ENCODE data around the gene DNAH12. TPM values are rescaled to one million over a fixed set of nuclear protein-coding genes. Genes with fewer than 3 reads are reported as not detected.
"Not testable (repeated sequence)": the region's sequence is repeated elsewhere in the genome, so short reads cannot be mapped to it uniquely, and the experiment has no call there.

The DNAH12 gene
- polyA plus RNA-seq, 1 donor: 0.71 TPM

GRCh38 chr3:57545636-57546268 is 1.6 kb upstream of the DNAH12 start:
- no peak for DNase-seq (ENCODE audit: low read depth)

- no peak for DNase-seq (ENCODE audit: low read depth)
Measured at GRCh38 chr3:57538465-57538864, 5.7 kb downstream of the DNAH12 start.

- DNase-seq (ENCODE audit: low read depth): no peak
Measured at GRCh38 chr3:57530071-57530608, 14.0 kb downstream of the DNAH12 start.

GRCh38 chr3:57518276-57518915 is 25.7 kb downstream of the DNAH12 start:
- no peak for DNase-seq (ENCODE audit: low read depth)

- DNase-seq (ENCODE audit: low read depth): no peak
Measured at GRCh38 chr3:57512166-57512565, 32.0 kb downstream of the DNAH12 start.

- no peak for DNase-seq (ENCODE audit: low read depth)
Measured at GRCh38 chr3:57505901-57506300, 38.2 kb downstream of the DNAH12 start.

GRCh38 chr3:57500506-57500905 is 43.6 kb downstream of the DNAH12 start:
- no peak for DNase-seq (ENCODE audit: low read depth)

GRCh38 chr3:57497904-57498303 is 46.2 kb downstream of the DNAH12 start:
- no peak for DNase-seq (ENCODE audit: low read depth)

- no peak for DNase-seq (ENCODE audit: low read depth)
Measured at GRCh38 chr3:57484563-57484962, 59.6 kb downstream of the DNAH12 start.

- DNase-seq (ENCODE audit: low read depth): not testable (repeated sequence)
Measured at GRCh38 chr3:57477193-57477592, 67.0 kb downstream of the DNAH12 start.

- no peak for DNase-seq (ENCODE audit: low read depth)
Measured at GRCh38 chr3:57464801-57465200, 79.3 kb downstream of the DNAH12 start.

- DNase-seq (ENCODE audit: low read depth): no peak
Measured at GRCh38 chr3:57464011-57464410, 80.1 kb downstream of the DNAH12 start.

GRCh38 chr3:57451150-57451846 is 92.8 kb downstream of the DNAH12 start:
- DNase-seq (ENCODE audit: low read depth): no peak

- DNase-seq (ENCODE audit: low read depth): not testable (repeated sequence)
Measured at GRCh38 chr3:57449276-57449847, 94.8 kb downstream of the DNAH12 start.

- not testable (repeated sequence) for DNase-seq (ENCODE audit: low read depth)
Measured at GRCh38 chr3:57448489-57448888, 95.7 kb downstream of the DNAH12 start.

- DNase-seq (ENCODE audit: low read depth): no peak
Measured at GRCh38 chr3:57446318-57446841, 97.8 kb downstream of the DNAH12 start.

GRCh38 chr3:57444469-57444868 is 99.7 kb downstream of the DNAH12 start:
- DNase-seq (ENCODE audit: low read depth): no peak

GRCh38 chr3:57440144-57440543 is 104.0 kb downstream of the DNAH12 start:
- DNase-seq (ENCODE audit: low read depth): not testable (repeated sequence)

- not testable (repeated sequence) for DNase-seq (ENCODE audit: low read depth)
Measured at GRCh38 chr3:57438460-57438859, 105.7 kb downstream of the DNAH12 start.

GRCh38 chr3:57436195-57436761 is 107.9 kb downstream of the DNAH12 start:
- no peak for DNase-seq (ENCODE audit: low read depth)

- DNase-seq (ENCODE audit: low read depth): no peak
Measured at GRCh38 chr3:57434041-57434440, 110.1 kb downstream of the DNAH12 start.

- DNase-seq (ENCODE audit: low read depth): no peak
Measured at GRCh38 chr3:57423335-57423734, 120.8 kb downstream of the DNAH12 start.
